Measurements from ENCODE around the gene VSTM2L. TPM values are rescaled to one million over a fixed set of nuclear protein-coding genes. Genes with fewer than 3 reads are reported as not detected.

The VSTM2L gene
- polyA plus RNA-seq, 1 of the 3 experiments (the other 2 are of a cell fraction) = 5.1 TPM

DNA sequence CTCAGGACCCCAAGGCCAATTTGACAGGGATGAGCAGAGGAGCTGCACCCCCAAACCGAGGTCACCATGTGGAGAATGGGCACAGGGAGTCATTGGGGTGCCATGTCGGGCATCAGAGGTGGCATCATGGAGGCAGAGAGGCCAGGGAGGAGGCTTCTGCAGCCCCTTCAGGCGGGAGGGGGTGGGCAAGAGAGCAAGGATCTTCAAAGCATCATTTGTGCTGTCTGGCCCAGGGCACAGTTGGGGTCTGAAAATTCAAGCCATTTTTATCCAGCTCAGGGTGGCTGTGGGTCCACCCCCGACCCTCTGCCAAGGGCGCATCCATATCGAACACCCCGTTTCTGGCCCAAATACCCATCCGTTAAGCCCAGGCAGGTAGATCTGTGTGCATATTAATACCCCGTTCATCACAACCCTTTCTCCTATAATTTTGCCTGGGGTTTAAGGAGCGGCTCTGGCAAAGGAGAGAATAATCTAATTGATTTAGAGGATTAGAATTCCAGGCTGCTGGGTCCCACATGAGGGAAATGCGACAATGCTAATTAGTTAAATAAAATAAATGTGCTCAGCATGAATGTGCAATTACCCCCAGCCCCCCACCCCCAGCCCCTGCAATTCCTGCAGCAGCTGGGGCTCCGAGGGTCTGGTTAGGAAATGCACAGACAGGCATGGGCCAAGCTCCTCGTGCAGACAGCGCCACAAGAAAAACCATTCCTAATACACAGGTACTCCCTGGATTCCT lies 31.9 kb downstream of the VSTM2L start:
- Histone ChIP-seq H3K36me3 (replicated peaks in 1 of 2; ENCODE audit: control insufficient read depth in 1 of 2, insufficient read depth in 2 of 2, low read length in 1 of 2) (no peaks in the 10 kb centered on the region), H3K27ac (ENCODE audit: low read depth in 2 of 2, low read length in 1 of 2) (no peak overlapping the region), H3K4me3 (ENCODE audit: low read depth in 2 of 2, low read length in 1 of 2) (no peak overlapping the region), H3K9me2 (no peaks in the 10 kb centered on the region), H3K9ac (no peak overlapping the region), H3F3A (replicated peaks; ENCODE audit: insufficient read depth) (no peaks in the 10 kb centered on the region), H3K27me3 (ENCODE audit: insufficient read depth) (0 out of 2 replicates have a peak, but pooled peaks cover under 1% of the 10 kb centered on the region), H4K20me1 (ENCODE audit: insufficient read depth) (no peaks in the 10 kb centered on the region), H3K4me1 (ENCODE audit: control insufficient read depth in 1 of 2, insufficient read depth in 2 of 2, low read depth in 1 of 2, low read length in 1 of 2) (peaks cover 0 to 9% of the 10 kb centered on the region in 2 experiments; a peak in 1 of 4 replicates), H3K79me2 (ENCODE audit: insufficient read depth) (no peaks in the 10 kb centered on the region), H3K9me3 (no peaks in the 10 kb centered on the region), H2AFZ (ENCODE audit: low read depth) (no peak overlapping the region), H3K4me2 (no peak overlapping the region)
- ChIA-PET POLR2A (no interaction called here), CTCF (interaction anchor here (0.8 to 2.3 kb wide), 5 partner anchors 11 to 56 kb away, joined by 3 to 10 read pairs (median 3); partner anchors contain the start of gene VSTM2L)
- no peak for DNase-seq
- TF ChIP-seq EP300 (IDR thresholded peaks at IDR 0.05; ENCODE audit: borderline replicate concordance in 1 of 2, low read depth in 1 of 2, low read length in 1 of 2) (no peak), RFX5 (IDR thresholded peaks at IDR 0.05; ENCODE audit: low read length) (no peak), GABPA (IDR thresholded peaks at IDR 0.05; ENCODE audit: low read depth) (no peak), TEAD4 (IDR thresholded peaks at IDR 0.05; ENCODE audit: borderline replicate concordance, insufficient read depth) (no peak), ELF1 (IDR thresholded peaks at IDR 0.05) (no peak)
- 59% methylated on average over 14 of the region's 14 CpGs for WGBS (ENCODE audit: low lambda C conversion rate)

- Histone ChIP-seq H3K4me3 (ENCODE audit: low read depth in 2 of 2, low read length in 1 of 2) (no peak overlapping the region), H4K20me1 (ENCODE audit: insufficient read depth) (no peaks in the 10 kb centered on the region), H3K27ac (ENCODE audit: low read depth in 2 of 2, low read length in 1 of 2) (no peak overlapping the region), H2AFZ (ENCODE audit: low read depth) (no peak overlapping the region), H3F3A (replicated peaks; ENCODE audit: insufficient read depth) (no peaks in the 10 kb centered on the region), H3K36me3 (replicated peaks in 1 of 2; ENCODE audit: control insufficient read depth in 1 of 2, insufficient read depth in 2 of 2, low read length in 1 of 2) (no peaks in the 10 kb centered on the region), H3K9me3 (no peaks in the 10 kb centered on the region), H3K79me2 (ENCODE audit: insufficient read depth) (no peaks in the 10 kb centered on the region), H3K9me2 (no peaks in the 10 kb centered on the region), H3K27me3 (ENCODE audit: insufficient read depth) (no peaks in the 10 kb centered on the region), H3K4me1 (ENCODE audit: control insufficient read depth in 1 of 2, insufficient read depth in 2 of 2, low read depth in 1 of 2, low read length in 1 of 2) (peaks cover 0 to 9% of the 10 kb centered on the region in 2 experiments; a peak in 1 of 4 replicates), H3K9ac (no peak overlapping the region), H3K4me2 (no peak overlapping the region)
- DNase-seq = no peak
- WGBS (ENCODE audit: low lambda C conversion rate) = 64% methylated on average over 7 of the region's 7 CpGs
- CTCF ChIA-PET = interaction anchor here (0.8 to 2.3 kb wide), 3 partner anchors 12 to 57 kb away, joined by 3 to 10 read pairs (median 4); partner anchors contain the start of gene VSTM2L
- POLR2A ChIA-PET = no interaction called here
- TF ChIP-seq RXRA (IDR thresholded peaks at IDR 0.05; ENCODE audit: borderline replicate concordance, low read depth) = no peak
- no peak for TF ChIP-seq GABPA (IDR thresholded peaks at IDR 0.05; ENCODE audit: low read depth)
- TF ChIP-seq MXI1 (IDR thresholded peaks at IDR 0.05; ENCODE audit: low read depth, low read length) = no peak
- TF ChIP-seq PBX3 (IDR thresholded peaks at IDR 0.05) = no peak
- no peak for TF ChIP-seq ELF1 (IDR thresholded peaks at IDR 0.05)
- TF ChIP-seq FOSL2 (IDR thresholded peaks at IDR 0.05; ENCODE audit: borderline replicate concordance, low read depth) = no peak
- TF ChIP-seq EZH2phosphoT487 (IDR thresholded peaks at IDR 0.05; ENCODE audit: borderline replicate concordance, low read depth) = no peak
- no peak for TF ChIP-seq GATA2 (CRISPR knock-in tag; IDR thresholded peaks at IDR 0.05)
- TF ChIP-seq MEF2A (IDR thresholded peaks at IDR 0.05; ENCODE audit: borderline replicate concordance, low read depth) = no peak
- TF ChIP-seq CTCF (IDR thresholded peaks at IDR 0.05) = no peak
- TF ChIP-seq, protein P1, sequence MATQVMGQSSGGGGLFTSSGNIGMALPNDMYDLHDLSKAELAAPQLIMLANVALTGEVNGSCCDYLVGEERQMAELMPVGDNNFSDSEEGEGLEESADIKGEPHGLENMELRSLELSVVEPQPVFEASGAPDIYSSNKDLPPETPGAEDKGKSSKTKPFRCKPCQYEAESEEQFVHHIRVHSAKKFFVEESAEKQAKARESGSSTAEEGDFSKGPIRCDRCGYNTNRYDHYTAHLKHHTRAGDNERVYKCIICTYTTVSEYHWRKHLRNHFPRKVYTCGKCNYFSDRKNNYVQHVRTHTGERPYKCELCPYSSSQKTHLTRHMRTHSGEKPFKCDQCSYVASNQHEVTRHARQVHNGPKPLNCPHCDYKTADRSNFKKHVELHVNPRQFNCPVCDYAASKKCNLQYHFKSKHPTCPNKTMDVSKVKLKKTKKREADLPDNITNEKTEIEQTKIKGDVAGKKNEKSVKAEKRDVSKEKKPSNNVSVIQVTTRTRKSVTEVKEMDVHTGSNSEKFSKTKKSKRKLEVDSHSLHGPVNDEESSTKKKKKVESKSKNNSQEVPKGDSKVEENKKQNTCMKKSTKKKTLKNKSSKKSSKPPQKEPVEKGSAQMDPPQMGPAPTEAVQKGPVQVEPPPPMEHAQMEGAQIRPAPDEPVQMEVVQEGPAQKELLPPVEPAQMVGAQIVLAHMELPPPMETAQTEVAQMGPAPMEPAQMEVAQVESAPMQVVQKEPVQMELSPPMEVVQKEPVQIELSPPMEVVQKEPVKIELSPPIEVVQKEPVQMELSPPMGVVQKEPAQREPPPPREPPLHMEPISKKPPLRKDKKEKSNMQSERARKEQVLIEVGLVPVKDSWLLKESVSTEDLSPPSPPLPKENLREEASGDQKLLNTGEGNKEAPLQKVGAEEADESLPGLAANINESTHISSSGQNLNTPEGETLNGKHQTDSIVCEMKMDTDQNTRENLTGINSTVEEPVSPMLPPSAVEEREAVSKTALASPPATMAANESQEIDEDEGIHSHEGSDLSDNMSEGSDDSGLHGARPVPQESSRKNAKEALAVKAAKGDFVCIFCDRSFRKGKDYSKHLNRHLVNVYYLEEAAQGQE (IDR thresholded peaks at IDR 0.05; ENCODE audit: low read depth, low read length) = no peak
- no peak for TF ChIP-seq YY1 (IDR thresholded peaks at IDR 0.05; ENCODE audit: low read depth)
- no peak for TF ChIP-seq TCF12 (IDR thresholded peaks at IDR 0.05)
- no peak for TF ChIP-seq FOXJ3 (CRISPR knock-in tag; IDR thresholded peaks at IDR 0.05)
- TF ChIP-seq CHD2 (IDR thresholded peaks at IDR 0.05; ENCODE audit: low read length, partially characterized antibody) = no peak
- TF ChIP-seq POLR2AphosphoS5 (IDR thresholded peaks at IDR 0.05; ENCODE audit: low read depth, low read length) = no peak
- no peak for TF ChIP-seq TEAD4 (IDR thresholded peaks at IDR 0.05; ENCODE audit: borderline replicate concordance, insufficient read depth)
- no peak for TF ChIP-seq TAF1 (IDR thresholded peaks at IDR 0.05; ENCODE audit: borderline replicate concordance, low read depth, low read length)
- no peak for TF ChIP-seq RFX5 (IDR thresholded peaks at IDR 0.05; ENCODE audit: low read length)
Observed at GRCh38 chr20:37935435-37935834, 32.5 kb downstream of the VSTM2L start.

All from SK-N-SH (cell line).